NCI-H82 treated with DMSO at 0.1 percent for 48 hours (cell line): ENCODE results near the gene ZSWIM4.
"Not testable (repeated sequence)": the region's sequence is repeated elsewhere in the genome, so short reads cannot be mapped to it uniquely, and the experiment has no call there.

Experiments
- DNase-seq: peaks from one replicate; lab custom pipeline; 2025; ENCODE audit not compliant: unreplicated experiment; lab: John Stamatoyannopoulos, UW

ZSWIM4 gene

GRCh38 chr19:13774217-13775191 is 20.7 kb upstream of the ZSWIM4 start, which contains the start of gene C19orf53:
TSS of gene C19orf53 (plus strand) at chr19:13774456. CDS start at chr19:13774478, 22 bp downstream.
- peak; percentile 86 for DNase-seq

GRCh38 chr19:13778398-13778797 is 16.8 kb upstream of the ZSWIM4 start:
- DNase-seq, result no peak

GRCh38 chr19:13778847-13779246 is 16.4 kb upstream of the ZSWIM4 start:
- no peak for DNase-seq

GRCh38 chr19:13779794-13780193 is 15.4 kb upstream of the ZSWIM4 start:
- not testable (repeated sequence) for DNase-seq

GRCh38 chr19:13781547-13781946 is 13.7 kb upstream of the ZSWIM4 start:
- DNase-seq, result peak; percentile 85

GRCh38 chr19:13782537-13782936 is 12.7 kb upstream of the ZSWIM4 start:
- DNase-seq, result no peak

- DNase-seq, result no peak
Measured at GRCh38 chr19:13783565-13784500, 11.4 kb upstream of the ZSWIM4 start.

- peak; percentile 31 for DNase-seq
Measured at GRCh38 chr19:13784731-13785452, 10.4 kb upstream of the ZSWIM4 start.

GRCh38 chr19:13788991-13789390 is 6.3 kb upstream of the ZSWIM4 start:
- DNase-seq, result no peak

- DNase-seq, result no peak
Measured at GRCh38 chr19:13790354-13790753, 4.9 kb upstream of the ZSWIM4 start.

GRCh38 chr19:13793317-13793716 is 1.9 kb upstream of the ZSWIM4 start:
- not testable (repeated sequence) for DNase-seq

GRCh38 chr19:13794398-13794756 is 866 bp upstream of the ZSWIM4 start:
- no peak for DNase-seq

GRCh38 chr19:13795595-13796300 is 505 bp downstream of the ZSWIM4 start:
- DNase-seq, result no peak

- DNase-seq, result no peak
Measured at GRCh38 chr19:13796301-13797057, 1.2 kb downstream of the ZSWIM4 start.

- DNase-seq, result no peak
Measured at GRCh38 chr19:13797058-13797440, 1.8 kb downstream of the ZSWIM4 start.

- DNase-seq, result no peak
Measured at GRCh38 chr19:13797870-13798269, 2.6 kb downstream of the ZSWIM4 start.

GRCh38 chr19:13799669-13800068 is 4.4 kb downstream of the ZSWIM4 start:
- DNase-seq, result no peak

GRCh38 chr19:13803038-13803437 is 7.8 kb downstream of the ZSWIM4 start:
- no peak for DNase-seq

GRCh38 chr19:13804830-13805683 is 9.8 kb downstream of the ZSWIM4 start:
- DNase-seq, result no peak
